Activated CD8-positive, alpha-beta memory T cell treated with anti-CD3 and anti-CD28 coated beads, Interleukin-2, amount 50 U/mL, for 48 hours (primary cell): ENCODE data around the gene CD58.

Experiments used
- DNase-seq: peaks from one replicate; pipeline ENCODE4 v3.0.0-alpha.2; 2020

Gene CD58

DNA sequence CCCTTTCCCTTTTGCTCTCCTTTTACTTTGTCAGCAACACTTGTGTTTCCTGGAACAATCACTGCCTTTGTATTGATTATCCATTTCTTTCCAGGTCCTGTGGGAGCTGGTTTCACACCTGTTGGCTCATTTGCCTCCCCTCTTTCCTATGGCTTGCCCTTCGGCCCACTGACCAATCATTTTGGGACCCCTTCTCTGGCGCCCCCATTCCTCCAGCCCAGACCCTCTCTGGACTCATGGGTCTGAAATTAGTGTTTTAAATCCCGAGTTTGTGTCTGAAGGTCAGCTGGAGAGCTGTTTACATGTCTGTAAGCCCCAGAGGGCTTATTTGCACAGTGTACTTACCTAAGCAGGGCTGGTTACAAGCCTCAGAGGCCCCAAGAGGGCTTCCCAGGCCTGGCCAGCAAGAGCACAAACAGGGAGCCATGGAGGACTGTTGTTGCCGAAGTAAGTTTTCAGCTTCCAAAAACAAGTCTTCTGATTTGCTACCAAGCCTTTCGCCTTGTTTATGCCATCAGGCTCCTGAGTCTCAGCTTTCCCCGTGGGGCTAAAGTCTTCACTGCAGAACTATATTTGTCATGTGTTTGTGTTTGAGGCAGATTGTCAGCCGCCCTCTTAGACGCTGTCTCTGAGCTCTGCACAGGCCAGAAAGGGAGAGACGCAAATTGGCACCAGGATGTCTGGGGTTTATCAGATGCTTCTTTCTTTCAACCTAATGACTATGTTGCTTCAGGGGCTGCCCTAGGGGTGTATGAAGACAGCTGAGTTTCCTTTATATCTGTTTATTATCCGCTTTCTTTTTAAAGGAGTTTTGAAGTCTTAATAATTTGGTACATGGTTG lies 104.8 kb downstream of the CD58 start:
- no peak for DNase-seq

DNA sequence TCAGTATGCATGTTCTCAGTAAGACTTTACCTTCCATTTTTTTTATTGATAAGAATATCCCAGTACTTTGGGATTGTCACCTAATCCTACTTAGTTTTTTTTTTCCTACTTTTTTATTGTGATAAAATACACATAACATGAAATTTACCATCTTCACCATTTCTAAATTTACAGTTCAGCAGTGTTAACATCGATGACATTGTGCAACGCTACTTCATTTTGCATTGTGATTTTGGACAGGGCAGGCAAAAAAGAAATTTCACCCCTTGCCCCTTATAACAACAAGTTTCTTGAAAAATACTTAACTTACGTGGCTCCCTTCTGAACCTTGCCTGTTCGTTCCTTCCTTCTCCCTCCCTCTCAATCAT lies 105.4 kb downstream of the CD58 start:
- no peak for DNase-seq
